GM23338 (cell line): ENCODE measurements around the gene RRAD. TPM values are rescaled to one million over a fixed set of nuclear protein-coding genes. Genes with fewer than 3 reads are reported as not detected.

ENCODE experiments used
- ATAC-seq: fragments of 200-7000 bp; cut with Tn5 transposase; 3 replicates; pipeline ENCODE4 v1.9.1; 2020
- DNase-seq: peaks from one replicate; pipeline ENCODE4 v3.0.0-alpha.2; 2015; ENCODE audit warnings: low spot score
- H2AFZ ChIP-seq: fragments of 200-600 bp; sonication (generic); 2 replicates; pipeline ENCODE4 v1.8.0; 2016; ENCODE audit warnings: antibody characterized with exemption, mild to moderate bottlenecking, moderate library complexity
- H3F3A ChIP-seq: fragments of 200-600 bp; sonication (generic); replicated peaks from 2 replicates; pipeline ENCODE4 v1.8.0; 2017; ENCODE audit warnings: antibody characterized with exemption, mixed run types, low read depth
- H3K27ac ChIP-seq: fragments of 200-600 bp; sonication (generic); 2 replicates; pipeline ENCODE4 v1.6.1; 2016; ENCODE audit warnings: low read depth
- H3K27me3 ChIP-seq: fragments of 200-600 bp; sonication (generic); 2 replicates; pipeline ENCODE4 v1.8.0; 2016; ENCODE audit warnings: mild to moderate bottlenecking, mixed run types, moderate library complexity; ENCODE audit not compliant: insufficient read depth
- H3K36me3 ChIP-seq: fragments of 200-600 bp; sonication (generic); 2 replicates; pipeline ENCODE4 v1.8.0; 2016; ENCODE audit warnings: mild to moderate bottlenecking; ENCODE audit not compliant: insufficient read depth
- H3K4me1 ChIP-seq: fragments of 200-600 bp; sonication (generic); 2 replicates; pipeline ENCODE4 v1.8.0; 2016; ENCODE audit warnings: mild to moderate bottlenecking, moderate library complexity; ENCODE audit not compliant: insufficient read depth
- H3K4me2 ChIP-seq: fragments of 200-600 bp; sonication (generic); 2 replicates; pipeline ENCODE4 v1.7.1; 2017; ENCODE audit warnings: mixed run types
- H3K4me3 ChIP-seq: fragments of 200-600 bp; sonication (generic); 2 replicates; pipeline ENCODE4 v1.6.1; 2016; ENCODE audit warnings: mixed run types
- H3K79me2 ChIP-seq: fragments of 200-600 bp; sonication (generic); replicated peaks from 2 replicates; pipeline ENCODE4 v1.8.0; 2017; ENCODE audit warnings: mild to moderate bottlenecking; ENCODE audit not compliant: insufficient read depth
- H3K9me2 ChIP-seq: fragments of 200-600 bp; sonication (generic); 2 replicates; pipeline ENCODE4 v1.8.0; 2017; ENCODE audit not compliant: insufficient read depth
- H4K20me1 ChIP-seq: fragments of 200-600 bp; sonication (generic); replicated peaks from 2 replicates; pipeline ENCODE4 v1.8.0; 2017; ENCODE audit warnings: mild to moderate bottlenecking; ENCODE audit not compliant: insufficient read depth
- H3K27ac Mint-ChIP-seq: 2 replicates; pipeline ENCODE4 v1.8.0; 2020; ENCODE audit warnings: inconsistent platforms, mild to moderate bottlenecking, moderate library complexity, mixed read lengths
- H3K27me3 Mint-ChIP-seq: 3 replicates; pipeline ENCODE4 v1.8.0; 2022; ENCODE audit warnings: low read depth, mild to moderate bottlenecking, moderate library complexity, mixed read lengths, inconsistent platforms; ENCODE audit not compliant: insufficient read depth, poor library complexity
- H3K36me3 Mint-ChIP-seq: 3 replicates; pipeline ENCODE4 v1.8.0; 2021; ENCODE audit warnings: low read depth, mild to moderate bottlenecking, inconsistent platforms, moderate library complexity, mixed read lengths
- H3K4me1 Mint-ChIP-seq: 3 replicates; pipeline ENCODE4 v1.8.0; 2020; ENCODE audit warnings: mild to moderate bottlenecking, inconsistent platforms, mixed read lengths
- H3K4me3 Mint-ChIP-seq: 3 replicates; pipeline ENCODE4 v1.8.0; 2021; ENCODE audit warnings: moderate library complexity, mild to moderate bottlenecking, inconsistent platforms, mixed read lengths
- H3K9me3 Mint-ChIP-seq: 3 replicates; pipeline ENCODE4 v1.8.0; 2020; ENCODE audit warnings: moderate library complexity, mild to moderate bottlenecking, inconsistent platforms, mixed read lengths
- CREB1 ChIP-seq: fragments of 250-450 bp; sonication (Bioruptor Pico); IDR thresholded peaks from 2 replicates; pipeline ENCODE4 v1.5.0; 2020; ENCODE audit warnings: low read depth, mild to moderate bottlenecking, moderate library complexity
- CTCF ChIP-seq, 2 experiments: fragments of 200-600 bp in 1 of 2; sonication (generic) in 1 of 2; conservative IDR thresholded peaks; 2 replicates each; pipeline versions ENCODE4 v1.5.1 to v1.6.1; 2016 to 2017; ENCODE audit warnings: antibody characterized with exemption in 2 of 2, low read depth in 2 of 2, mild to moderate bottlenecking in 2 of 2, moderate library complexity in 1 of 2
- ETS1 ChIP-seq: IDR thresholded peaks from 2 replicates; pipeline ENCODE4 v1.6.1; 2016; ENCODE audit warnings: antibody characterized with exemption
- EZH2 ChIP-seq: fragments of 200-600 bp; sonication (generic); IDR thresholded peaks from one replicate; pipeline ENCODE4 v1.8.0; 2017; ENCODE audit warnings: antibody characterized with exemption, mild to moderate bottlenecking, low read depth; ENCODE audit not compliant: unreplicated experiment
- EZH2phosphoT487 ChIP-seq: fragments of 200-600 bp; sonication (generic); IDR thresholded peaks from one replicate; pipeline ENCODE4 v1.8.1; 2018; ENCODE audit warnings: antibody characterized with exemption; ENCODE audit not compliant: unreplicated experiment
- JUNB ChIP-seq: IDR thresholded peaks from one replicate; pipeline ENCODE4 v1.6.1; 2016; ENCODE audit warnings: antibody characterized with exemption; ENCODE audit not compliant: unreplicated experiment
- NANOG ChIP-seq: IDR thresholded peaks from 2 replicates; pipeline ENCODE4 v1.6.1; 2016; ENCODE audit warnings: antibody characterized with exemption, borderline replicate concordance
- POLR2AphosphoS5 ChIP-seq: IDR thresholded peaks from 2 replicates; pipeline ENCODE4 v1.6.1; 2016; ENCODE audit warnings: antibody characterized with exemption, low read depth
- STAT1 ChIP-seq: IDR thresholded peaks from one replicate; pipeline ENCODE4 v1.6.1; 2016; ENCODE audit warnings: antibody characterized with exemption; ENCODE audit not compliant: unreplicated experiment
- ZNF114 ChIP-seq: fragments of 250-450 bp; sonication (Bioruptor Pico); IDR thresholded peaks from 2 replicates; pipeline ENCODE4 v1.5.0; 2020; ENCODE audit warnings: mild to moderate bottlenecking, moderate library complexity
- ZNF331 ChIP-seq: fragments of 250-450 bp; sonication (Bioruptor Pico); IDR thresholded peaks from 2 replicates; pipeline ENCODE4 v1.5.0; 2020; ENCODE audit warnings: low read depth, mild to moderate bottlenecking, moderate library complexity
- polyA plus RNA-seq: library from polyadenylated mRNA; unstranded; fragments of >200 nt; fragmentation: Nextera tagmentation; extraction: Ambion mirVana; gene quantifications from 2 replicates; pipeline ENCODE4 v1.2.1, GENCODE V29; 2016
- total RNA-seq: library from RNA; depleted of rRNA; stranded (reverse); fragments of >200 nt; shearing (Covaris generic); gene quantifications from 2 replicates; pipeline ENCODE4 v1.2.3, GENCODE V29; 2014
- TF ChIP-seq, protein P1 (sequence below): fragments of 250-450 bp; sonication (Bioruptor Pico); IDR thresholded peaks from 2 replicates; pipeline ENCODE4 v1.5.0; 2020; ENCODE audit warnings: mild to moderate bottlenecking, moderate library complexity
- TF ChIP-seq, protein P2 (sequence below): IDR thresholded peaks from one replicate; pipeline ENCODE4 v1.6.1; 2018; ENCODE audit warnings: antibody characterized with exemption; ENCODE audit not compliant: unreplicated experiment

RRAD gene
- total and polyA plus RNA-seq, 2 experiments from 2014 or later: 0.18 TPM; not detected in 1

- Histone ChIP-seq H3K79me2 (no peaks in the 10 kb centered on the region), H2AFZ (no peak overlapping the region), H3F3A (no peaks in the 10 kb centered on the region), H3K9me2 (no peaks in the 10 kb centered on the region), H3K4me1 (no peaks in the 10 kb centered on the region), H3K27me3 (peaks cover 48% of the 10 kb centered on the region), H3K4me2 (no peak overlapping the region), H4K20me1 (no peaks in the 10 kb centered on the region), H3K27ac (no peak overlapping the region), H3K36me3 (no peaks in the 10 kb centered on the region), H3K4me3 (no peak overlapping the region)
- Mint-ChIP-seq H3K27ac (no peak overlapping the region), H3K27me3 (peaks cover 45% of the 10 kb centered on the region), H3K9me3 (no peaks in the 10 kb centered on the region; the same call in 2 of the 3 replicates), H3K4me1 (peaks cover 8% of the 10 kb centered on the region), H3K36me3 (no peaks in the 10 kb centered on the region), H3K4me3 (no peak overlapping the region)
- no peak for ATAC-seq
- no peak for DNase-seq
- TF ChIP-seq JUNB: no peak
- no peak for TF ChIP-seq CTCF (conservative IDR thresholded peaks at IDR 0.05; ENCODE audit: low read depth in 2 of 2)
- no peak for TF ChIP-seq ETS1
- TF ChIP-seq POLR2AphosphoS5: no peak
- TF ChIP-seq, protein P1, sequence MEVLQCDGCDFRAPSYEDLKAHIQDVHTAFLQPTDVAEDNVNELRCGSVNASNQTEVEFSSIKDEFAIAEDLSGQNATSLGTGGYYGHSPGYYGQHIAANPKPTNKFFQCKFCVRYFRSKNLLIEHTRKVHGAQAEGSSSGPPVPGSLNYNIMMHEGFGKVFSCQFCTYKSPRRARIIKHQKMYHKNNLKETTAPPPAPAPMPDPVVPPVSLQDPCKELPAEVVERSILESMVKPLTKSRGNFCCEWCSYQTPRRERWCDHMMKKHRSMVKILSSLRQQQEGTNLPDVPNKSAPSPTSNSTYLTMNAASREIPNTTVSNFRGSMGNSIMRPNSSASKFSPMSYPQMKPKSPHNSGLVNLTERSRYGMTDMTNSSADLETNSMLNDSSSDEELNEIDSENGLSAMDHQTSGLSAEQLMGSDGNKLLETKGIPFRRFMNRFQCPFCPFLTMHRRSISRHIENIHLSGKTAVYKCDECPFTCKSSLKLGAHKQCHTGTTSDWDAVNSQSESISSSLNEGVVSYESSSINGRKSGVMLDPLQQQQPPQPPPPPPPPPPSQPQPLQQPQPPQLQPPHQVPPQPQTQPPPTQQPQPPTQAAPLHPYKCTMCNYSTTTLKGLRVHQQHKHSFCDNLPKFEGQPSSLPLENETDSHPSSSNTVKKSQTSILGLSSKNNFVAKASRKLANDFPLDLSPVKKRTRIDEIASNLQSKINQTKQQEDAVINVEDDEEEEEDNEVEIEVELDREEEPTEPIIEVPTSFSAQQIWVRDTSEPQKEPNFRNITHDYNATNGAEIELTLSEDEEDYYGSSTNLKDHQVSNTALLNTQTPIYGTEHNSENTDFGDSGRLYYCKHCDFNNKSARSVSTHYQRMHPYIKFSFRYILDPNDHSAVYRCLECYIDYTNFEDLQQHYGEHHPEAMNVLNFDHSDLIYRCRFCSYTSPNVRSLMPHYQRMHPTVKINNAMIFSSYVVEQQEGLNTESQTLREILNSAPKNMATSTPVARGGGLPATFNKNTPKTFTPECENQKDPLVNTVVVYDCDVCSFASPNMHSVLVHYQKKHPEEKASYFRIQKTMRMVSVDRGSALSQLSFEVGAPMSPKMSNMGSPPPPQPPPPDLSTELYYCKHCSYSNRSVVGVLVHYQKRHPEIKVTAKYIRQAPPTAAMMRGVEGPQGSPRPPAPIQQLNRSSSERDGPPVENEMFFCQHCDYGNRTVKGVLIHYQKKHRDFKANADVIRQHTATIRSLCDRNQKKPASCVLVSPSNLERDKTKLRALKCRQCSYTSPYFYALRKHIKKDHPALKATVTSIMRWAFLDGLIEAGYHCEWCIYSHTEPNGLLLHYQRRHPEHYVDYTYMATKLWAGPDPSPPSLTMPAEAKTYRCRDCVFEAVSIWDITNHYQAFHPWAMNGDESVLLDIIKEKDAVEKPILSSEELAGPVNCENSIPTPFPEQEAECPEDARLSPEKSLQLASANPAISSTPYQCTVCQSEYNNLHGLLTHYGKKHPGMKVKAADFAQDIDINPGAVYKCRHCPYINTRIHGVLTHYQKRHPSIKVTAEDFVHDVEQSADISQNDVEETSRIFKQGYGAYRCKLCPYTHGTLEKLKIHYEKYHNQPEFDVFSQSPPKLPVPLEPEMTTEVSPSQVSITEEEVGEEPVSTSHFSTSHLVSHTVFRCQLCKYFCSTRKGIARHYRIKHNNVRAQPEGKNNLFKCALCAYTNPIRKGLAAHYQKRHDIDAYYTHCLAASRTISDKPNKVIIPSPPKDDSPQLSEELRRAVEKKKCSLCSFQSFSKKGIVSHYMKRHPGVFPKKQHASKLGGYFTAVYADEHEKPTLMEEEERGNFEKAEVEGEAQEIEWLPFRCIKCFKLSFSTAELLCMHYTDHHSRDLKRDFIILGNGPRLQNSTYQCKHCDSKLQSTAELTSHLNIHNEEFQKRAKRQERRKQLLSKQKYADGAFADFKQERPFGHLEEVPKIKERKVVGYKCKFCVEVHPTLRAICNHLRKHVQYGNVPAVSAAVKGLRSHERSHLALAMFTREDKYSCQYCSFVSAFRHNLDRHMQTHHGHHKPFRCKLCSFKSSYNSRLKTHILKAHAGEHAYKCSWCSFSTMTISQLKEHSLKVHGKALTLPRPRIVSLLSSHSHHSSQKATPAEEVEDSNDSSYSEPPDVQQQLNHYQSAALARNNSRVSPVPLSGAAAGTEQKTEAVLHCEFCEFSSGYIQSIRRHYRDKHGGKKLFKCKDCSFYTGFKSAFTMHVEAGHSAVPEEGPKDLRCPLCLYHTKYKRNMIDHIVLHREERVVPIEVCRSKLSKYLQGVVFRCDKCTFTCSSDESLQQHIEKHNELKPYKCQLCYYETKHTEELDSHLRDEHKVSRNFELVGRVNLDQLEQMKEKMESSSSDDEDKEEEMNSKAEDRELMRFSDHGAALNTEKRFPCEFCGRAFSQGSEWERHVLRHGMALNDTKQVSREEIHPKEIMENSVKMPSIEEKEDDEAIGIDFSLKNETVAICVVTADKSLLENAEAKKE (CRISPR knock-in tag): no peak
- TF ChIP-seq EZH2phosphoT487: no peak
- TF ChIP-seq STAT1: no peak
- no peak for TF ChIP-seq EZH2
- no peak for TF ChIP-seq ZNF114
- no peak for TF ChIP-seq NANOG
- TF ChIP-seq, protein P2, sequence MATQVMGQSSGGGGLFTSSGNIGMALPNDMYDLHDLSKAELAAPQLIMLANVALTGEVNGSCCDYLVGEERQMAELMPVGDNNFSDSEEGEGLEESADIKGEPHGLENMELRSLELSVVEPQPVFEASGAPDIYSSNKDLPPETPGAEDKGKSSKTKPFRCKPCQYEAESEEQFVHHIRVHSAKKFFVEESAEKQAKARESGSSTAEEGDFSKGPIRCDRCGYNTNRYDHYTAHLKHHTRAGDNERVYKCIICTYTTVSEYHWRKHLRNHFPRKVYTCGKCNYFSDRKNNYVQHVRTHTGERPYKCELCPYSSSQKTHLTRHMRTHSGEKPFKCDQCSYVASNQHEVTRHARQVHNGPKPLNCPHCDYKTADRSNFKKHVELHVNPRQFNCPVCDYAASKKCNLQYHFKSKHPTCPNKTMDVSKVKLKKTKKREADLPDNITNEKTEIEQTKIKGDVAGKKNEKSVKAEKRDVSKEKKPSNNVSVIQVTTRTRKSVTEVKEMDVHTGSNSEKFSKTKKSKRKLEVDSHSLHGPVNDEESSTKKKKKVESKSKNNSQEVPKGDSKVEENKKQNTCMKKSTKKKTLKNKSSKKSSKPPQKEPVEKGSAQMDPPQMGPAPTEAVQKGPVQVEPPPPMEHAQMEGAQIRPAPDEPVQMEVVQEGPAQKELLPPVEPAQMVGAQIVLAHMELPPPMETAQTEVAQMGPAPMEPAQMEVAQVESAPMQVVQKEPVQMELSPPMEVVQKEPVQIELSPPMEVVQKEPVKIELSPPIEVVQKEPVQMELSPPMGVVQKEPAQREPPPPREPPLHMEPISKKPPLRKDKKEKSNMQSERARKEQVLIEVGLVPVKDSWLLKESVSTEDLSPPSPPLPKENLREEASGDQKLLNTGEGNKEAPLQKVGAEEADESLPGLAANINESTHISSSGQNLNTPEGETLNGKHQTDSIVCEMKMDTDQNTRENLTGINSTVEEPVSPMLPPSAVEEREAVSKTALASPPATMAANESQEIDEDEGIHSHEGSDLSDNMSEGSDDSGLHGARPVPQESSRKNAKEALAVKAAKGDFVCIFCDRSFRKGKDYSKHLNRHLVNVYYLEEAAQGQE: no peak
- TF ChIP-seq ZNF331 (CRISPR knock-in tag): no peak
- no peak for TF ChIP-seq CREB1 (CRISPR knock-in tag)
Observed at GRCh38 chr16:66923247-66923731, 2.0 kb downstream of the RRAD start.
